Activated CD8-positive, alpha-beta T cell treated with anti-CD3 and anti-CD28 coated beads for 36 hours (primary cell): ENCODE data around the gene RARRES1. TPM values are rescaled to one million over a fixed set of nuclear protein-coding genes. Genes with fewer than 3 reads are reported as not detected.

Experiments used
- ATAC-seq: fragments of 200-7000 bp; cut with Tn5 transposase; one replicate; pipeline ENCODE4 v1.10.0; 2021; ENCODE audit warnings: mild to moderate bottlenecking, moderate library complexity
- CTCF ChIA-PET: fragments of 350-600 bp; sonication (Branson Sonifier 250); formaldehyde crosslinking; loops from one replicate; lab custom pipeline; 2021; ENCODE audit warnings: antibody characterized with exemption; lab: Charles Lee
- POLR2A ChIA-PET: fragments of 350-600 bp; sonication (Branson Sonifier 250); formaldehyde crosslinking; loops from one replicate; lab custom pipeline; 2021; ENCODE audit warnings: antibody characterized with exemption; lab: Charles Lee
- DNase-seq: peaks from one replicate; pipeline ENCODE4 v3.0.0-alpha.2; 2020
- H3K27ac Mint-ChIP-seq: one replicate; pipeline ENCODE4 v1.8.0; 2021; ENCODE audit warnings: mild to moderate bottlenecking, mixed read lengths
- H3K27me3 Mint-ChIP-seq: one replicate; pipeline ENCODE4 v1.8.0; 2021; ENCODE audit warnings: mixed read lengths
- H3K36me3 Mint-ChIP-seq: one replicate; pipeline ENCODE4 v1.8.0; 2021; ENCODE audit warnings: low read depth, mixed read lengths
- H3K4me1 Mint-ChIP-seq: one replicate; pipeline ENCODE4 v1.8.0; 2021; ENCODE audit warnings: low read depth, mixed read lengths
- H3K4me3 Mint-ChIP-seq: one replicate; pipeline ENCODE4 v1.8.0; 2021; ENCODE audit warnings: mild to moderate bottlenecking, moderate library complexity, mixed read lengths
- H3K9me3 Mint-ChIP-seq: one replicate; pipeline ENCODE4 v1.8.0; 2021; ENCODE audit warnings: mixed read lengths
- CTCF ChIP-seq: fragments of 200-600 bp; IDR thresholded peaks from one replicate; pipeline ENCODE4 v1.8.0; 2022; ENCODE audit warnings: antibody characterized with exemption, mild to moderate bottlenecking
- intact Hi-C: fragments of 100-400 bp; cut with micrococcal nuclease; formaldehyde crosslinking; loops from one replicate; pipeline ENCODE4 v1.10.0; 2022
- total RNA-seq, 2 experiments: library from RNA; stranded (reverse); gene quantifications; one replicate each; pipeline ENCODE4 v1.2.3, GENCODE V29; 2021

Gene RARRES1
- total RNA-seq, 2 experiments from 2014 or later = not detected

GRCh38 chr3:158769952-158770740, 37.9 kb upstream of the RARRES1 start:
- intact Hi-C loops = no loop called here
- no peak overlapping the region for H3K4me3 Mint-ChIP-seq
- CTCF ChIA-PET = no interaction called here
- POLR2A ChIA-PET = no interaction called here
- no peak overlapping the region for H3K27ac Mint-ChIP-seq
- ATAC-seq (no peak), DNase-seq (no peak)
- no peaks in the 10 kb centered on the region for H3K4me1 Mint-ChIP-seq
- no peaks in the 10 kb centered on the region for H3K27me3 Mint-ChIP-seq
- H3K9me3 Mint-ChIP-seq = no peaks in the 10 kb centered on the region
- TF ChIP-seq CTCF = no peak
- no peaks in the 10 kb centered on the region for H3K36me3 Mint-ChIP-seq

- DNase-seq = no peak
- Mint-ChIP-seq H3K4me3 (no peak overlapping the region), H3K4me1 (no peaks in the 10 kb centered on the region), H3K27me3 (no peaks in the 10 kb centered on the region), H3K36me3 (no peaks in the 10 kb centered on the region), H3K9me3 (no peaks in the 10 kb centered on the region), H3K27ac (no peak overlapping the region)
- no peak for TF ChIP-seq CTCF
- intact Hi-C loops = no loop called here
- POLR2A ChIA-PET = no interaction called here
- ATAC-seq = no peak
- CTCF ChIA-PET = no interaction called here
Observed at GRCh38 chr3:158769549-158769948, 37.3 kb upstream of the RARRES1 start.

- Mint-ChIP-seq H3K9me3 (no peaks in the 10 kb centered on the region), H3K27me3 (no peaks in the 10 kb centered on the region), H3K36me3 (no peaks in the 10 kb centered on the region), H3K4me3 (no peak overlapping the region), H3K27ac (no peak overlapping the region), H3K4me1 (no peaks in the 10 kb centered on the region)
- no peak for TF ChIP-seq CTCF
- ATAC-seq (no peak), DNase-seq (no peak)
- CTCF ChIA-PET = no interaction called here
- intact Hi-C loops = no loop called here
- POLR2A ChIA-PET = no interaction called here
Observed at GRCh38 chr3:158768881-158769543, 36.8 kb upstream of the RARRES1 start.

GRCh38 chr3:158768361-158768787, 36.1 kb upstream of the RARRES1 start:
- ChIA-PET POLR2A (no interaction called here), CTCF (interaction anchor here (1.1 kb wide), 1 partner anchor 42 kb away, joined by 5 read pairs; no protein-coding TSS in a partner anchor)
- H3K4me1 Mint-ChIP-seq = no peaks in the 10 kb centered on the region
- no peaks in the 10 kb centered on the region for H3K36me3 Mint-ChIP-seq
- no peak overlapping the region for H3K4me3 Mint-ChIP-seq
- no peaks in the 10 kb centered on the region for H3K9me3 Mint-ChIP-seq
- no peak overlapping the region for H3K27ac Mint-ChIP-seq
- no peak for DNase-seq
- H3K27me3 Mint-ChIP-seq = no peaks in the 10 kb centered on the region
- intact Hi-C loops = no loop called here
- no peak for TF ChIP-seq CTCF
- no peak for ATAC-seq

- Mint-ChIP-seq H3K27ac (no peak overlapping the region), H3K4me1 (no peaks in the 10 kb centered on the region), H3K36me3 (no peaks in the 10 kb centered on the region), H3K27me3 (no peaks in the 10 kb centered on the region), H3K4me3 (no peak overlapping the region), H3K9me3 (no peaks in the 10 kb centered on the region)
- ChIA-PET CTCF (interaction anchor here (0.9 to 1.4 kb wide), 3 partner anchors 25 to 107 kb away, joined by 3 read pairs; no protein-coding TSS in a partner anchor), POLR2A (no interaction called here)
- intact Hi-C loops = no loop called here
- DNase-seq = no peak
- no peak for TF ChIP-seq CTCF
- ATAC-seq = no peak
Observed at GRCh38 chr3:158766364-158766763, 34.1 kb upstream of the RARRES1 start.
